MM.1S (cell line): ENCODE results near the gene KRTAP5-3.

ENCODE experiments used
- CTCF ChIP-seq: fragments of 300-600 bp; sonication (generic); IDR thresholded peaks from 2 replicates; pipeline ENCODE4 v1.5.1; 2016; ENCODE audit warnings: antibody characterized with exemption, low read length, mixed read lengths
- EZH2 ChIP-seq: fragments of 300-600 bp; sonication (generic); optimal IDR thresholded peaks from 2 replicates; pipeline ENCODE3; 2017; ENCODE audit warnings: low read depth, mild to moderate bottlenecking, antibody characterized with exemption, low read length, mixed read lengths
- EZH2phosphoT487 ChIP-seq: fragments of 300-600 bp; sonication (generic); IDR thresholded peaks from 2 replicates; pipeline ENCODE4 v1.6.1; 2018; ENCODE audit warnings: antibody characterized with exemption, low read length

DNA sequence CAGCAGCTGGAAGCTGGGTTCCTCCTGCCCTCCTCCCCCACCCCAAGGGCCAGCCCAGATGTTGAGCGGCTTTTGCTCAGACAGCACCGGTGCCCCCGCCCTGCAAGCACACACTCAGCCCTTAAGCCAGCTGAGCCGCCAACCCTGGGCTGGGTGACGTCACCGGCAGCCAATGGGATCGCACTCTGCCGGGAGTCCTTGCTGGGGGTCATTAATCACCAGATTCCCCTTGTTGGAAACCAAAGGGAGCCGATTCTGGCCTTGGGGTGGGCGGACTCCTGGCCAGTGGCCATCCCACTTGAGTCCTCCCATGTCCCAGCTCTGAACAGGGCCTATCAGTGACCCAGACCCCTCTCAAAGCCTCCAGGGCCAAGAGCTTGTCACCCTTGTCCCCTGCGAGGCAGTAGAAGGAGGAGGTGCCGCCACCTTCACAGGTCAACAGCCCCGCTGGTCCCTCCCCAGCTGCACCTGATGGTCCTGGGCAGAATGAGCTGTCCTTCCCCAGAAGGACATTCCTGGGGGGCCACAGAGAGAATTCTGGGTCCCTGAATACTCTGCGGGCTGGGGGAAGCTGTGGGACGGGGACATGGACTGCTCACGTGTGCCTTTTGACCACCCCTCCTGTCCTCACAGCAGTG is 43.6 kb downstream of the KRTAP5-3 start:
- TF ChIP-seq CTCF (no peak), EZH2 (no peak), EZH2phosphoT487 (no peak)
